HG03460 (cell line): ENCODE data around the gene WNT9A.
"Not testable (repeated sequence)": the region's sequence is repeated elsewhere in the genome, so short reads cannot be mapped to it uniquely, and the experiment has no call there.

Experiments
- ATAC-seq: cut with Tn5 transposase; IDR thresholded peaks from one replicate; pipeline ENCODE4 v1.9.1; 2021; ENCODE audit not compliant: unreplicated experiment

The WNT9A gene

GRCh38 chr1:227912866-227913265 lies 34.9 kb downstream of the WNT9A start:
- no peak for ATAC-seq

GRCh38 chr1:227911376-227911775 lies 36.4 kb downstream of the WNT9A start:
- ATAC-seq: no peak

- ATAC-seq: no peak
Observed at GRCh38 chr1:227910511-227911153, 37.1 kb downstream of the WNT9A start.

- ATAC-seq: not testable (repeated sequence)
Observed at GRCh38 chr1:227909923-227910328, 37.8 kb downstream of the WNT9A start.

GRCh38 chr1:227909188-227909587 lies 38.5 kb downstream of the WNT9A start:
- no peak for ATAC-seq

GRCh38 chr1:227908359-227908758 lies 39.4 kb downstream of the WNT9A start:
- no peak for ATAC-seq

GRCh38 chr1:227907439-227908015 lies 40.2 kb downstream of the WNT9A start:
- no peak for ATAC-seq

- no peak for ATAC-seq
Observed at GRCh38 chr1:227906550-227907071, 41.1 kb downstream of the WNT9A start.

GRCh38 chr1:227905573-227906487 lies 41.9 kb downstream of the WNT9A start:
- no peak for ATAC-seq

- ATAC-seq: no peak
Observed at GRCh38 chr1:227904541-227905335, 43.0 kb downstream of the WNT9A start.

GRCh38 chr1:227903614-227904501 lies 43.9 kb downstream of the WNT9A start:
- no peak for ATAC-seq

- no peak for ATAC-seq
Observed at GRCh38 chr1:227903061-227903521, 44.6 kb downstream of the WNT9A start.

GRCh38 chr1:227902641-227902990 lies 45.1 kb downstream of the WNT9A start:
- ATAC-seq: no peak

- ATAC-seq: no peak
Observed at GRCh38 chr1:227901906-227902640, 45.7 kb downstream of the WNT9A start.

GRCh38 chr1:227901239-227901905 lies 46.4 kb downstream of the WNT9A start:
- no peak for ATAC-seq

- no peak for ATAC-seq
Observed at GRCh38 chr1:227900571-227901051, 47.1 kb downstream of the WNT9A start.

- ATAC-seq: no peak
Observed at GRCh38 chr1:227899820-227900449, 47.8 kb downstream of the WNT9A start.
